HG03095 (cell line): Measurements from ENCODE around the gene ACSM6.
"Not testable (repeated sequence)": the region's sequence is repeated elsewhere in the genome, so short reads cannot be mapped to it uniquely, and the experiment has no call there.

Experiments used
- ATAC-seq: cut with Tn5 transposase; IDR thresholded peaks from one replicate; pipeline ENCODE4 v1.9.1; 2021; ENCODE audit warnings: moderate library complexity; ENCODE audit not compliant: unreplicated experiment

Gene ACSM6

GRCh38 chr10:95193944-95194343 is at the start of gene ACSM6:
ACSM6 (plus strand) TSS chr10:95194238; CDS start chr10:95194486, 248 bp downstream.
- ATAC-seq: no peak

- ATAC-seq: no peak
Observed at GRCh38 chr10:95168694-95169093, 25.3 kb upstream of the ACSM6 start.

- ATAC-seq: no peak
Observed at GRCh38 chr10:95169522-95169921, 24.5 kb upstream of the ACSM6 start.

GRCh38 chr10:95170790-95171189 is 23.2 kb upstream of the ACSM6 start:
- ATAC-seq: no peak

- no peak for ATAC-seq
Observed at GRCh38 chr10:95171336-95171735, 22.7 kb upstream of the ACSM6 start.

GRCh38 chr10:95172851-95173250 is 21.2 kb upstream of the ACSM6 start:
- no peak for ATAC-seq

- ATAC-seq: no peak
Observed at GRCh38 chr10:95176101-95176500, 17.9 kb upstream of the ACSM6 start.

- ATAC-seq: no peak
Observed at GRCh38 chr10:95177429-95177828, 16.6 kb upstream of the ACSM6 start.

- no peak for ATAC-seq
Observed at GRCh38 chr10:95178266-95178665, 15.8 kb upstream of the ACSM6 start.

GRCh38 chr10:95178797-95179196 is 15.2 kb upstream of the ACSM6 start:
- ATAC-seq: no peak

- no peak for ATAC-seq
Observed at GRCh38 chr10:95181726-95182125, 12.3 kb upstream of the ACSM6 start.

GRCh38 chr10:95183271-95184230 is 10.5 kb upstream of the ACSM6 start:
- ATAC-seq: peak; percentile 97

- no peak for ATAC-seq
Observed at GRCh38 chr10:95187617-95188016, 6.4 kb upstream of the ACSM6 start.

GRCh38 chr10:95188593-95188992 is 5.4 kb upstream of the ACSM6 start:
- no peak for ATAC-seq

- ATAC-seq: no peak
Observed at GRCh38 chr10:95196046-95196445, 2.0 kb downstream of the ACSM6 start.

- no peak for ATAC-seq
Observed at GRCh38 chr10:95201736-95202135, 7.7 kb downstream of the ACSM6 start.

GRCh38 chr10:95202865-95203264 is 8.8 kb downstream of the ACSM6 start:
- ATAC-seq: not testable (repeated sequence)

- ATAC-seq: no peak
Observed at GRCh38 chr10:95208702-95209391, 14.8 kb downstream of the ACSM6 start.

- no peak for ATAC-seq
Observed at GRCh38 chr10:95209509-95210127, 15.6 kb downstream of the ACSM6 start.

GRCh38 chr10:95211606-95212279 is 17.7 kb downstream of the ACSM6 start:
- no peak for ATAC-seq

GRCh38 chr10:95214369-95214768 is 20.3 kb downstream of the ACSM6 start:
- no peak for ATAC-seq
